ENCODE data around the gene CARD10.

Gene CARD10

DNA sequence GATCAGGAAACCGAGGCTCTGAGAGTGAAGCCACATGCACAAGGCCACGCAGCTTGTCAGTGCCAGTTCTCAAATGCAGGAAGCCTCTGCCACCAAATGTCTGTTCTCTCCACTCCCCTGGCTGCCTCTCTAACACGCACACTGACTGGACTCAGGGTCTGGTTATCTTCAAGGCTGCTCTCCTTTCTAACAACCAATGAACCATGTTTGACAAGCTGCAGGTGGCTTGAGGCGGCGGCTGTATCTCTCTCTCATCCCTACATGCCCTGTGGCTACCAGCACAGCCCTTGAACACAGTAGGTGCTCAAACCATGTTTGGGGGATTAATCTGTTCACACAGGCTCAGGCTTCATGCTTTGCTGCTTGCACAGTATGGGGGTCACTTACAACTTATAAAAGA lies 56.8 kb downstream of the CARD10 start:
- DNase-seq: no peak

DNA sequence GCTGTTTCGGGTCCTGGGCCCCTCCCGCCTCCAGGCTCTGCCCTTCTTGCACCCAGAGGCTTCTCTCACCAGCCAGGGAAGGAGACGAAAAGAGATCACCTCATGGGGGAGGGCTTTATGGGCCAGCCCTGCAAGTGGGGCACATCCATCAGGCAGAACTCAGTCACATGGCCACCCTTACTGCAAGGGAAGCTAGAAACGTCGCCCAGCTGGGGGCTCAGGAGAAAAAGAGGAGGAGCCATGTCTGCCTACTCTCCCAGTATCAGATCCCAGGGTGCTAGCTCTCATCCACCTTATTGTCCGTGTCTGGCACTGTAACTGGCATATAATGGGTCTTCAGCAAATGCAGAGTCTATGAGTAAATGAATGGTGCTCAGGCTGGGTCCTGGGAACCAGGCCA lies 57.3 kb downstream of the CARD10 start:
- no peak for DNase-seq

DNA sequence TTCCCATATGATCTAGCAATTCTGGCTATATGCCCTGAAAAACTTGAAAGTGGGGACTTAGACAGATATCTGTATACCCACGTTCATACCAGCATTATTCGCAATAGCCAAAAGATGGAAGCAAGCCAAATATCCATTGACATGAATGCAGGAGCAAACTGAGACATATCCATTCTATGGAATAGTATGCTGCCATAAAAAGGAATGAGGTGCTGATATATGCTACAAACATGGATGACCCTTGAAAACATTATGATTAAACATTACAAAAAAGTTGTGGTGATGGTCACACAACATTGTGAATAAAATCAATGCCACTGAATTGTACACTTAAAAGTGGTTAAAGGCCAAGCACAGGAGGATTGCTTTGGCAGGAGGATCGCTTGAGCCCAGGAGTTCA lies 58.5 kb downstream of the CARD10 start:
- no peak for DNase-seq

DNA sequence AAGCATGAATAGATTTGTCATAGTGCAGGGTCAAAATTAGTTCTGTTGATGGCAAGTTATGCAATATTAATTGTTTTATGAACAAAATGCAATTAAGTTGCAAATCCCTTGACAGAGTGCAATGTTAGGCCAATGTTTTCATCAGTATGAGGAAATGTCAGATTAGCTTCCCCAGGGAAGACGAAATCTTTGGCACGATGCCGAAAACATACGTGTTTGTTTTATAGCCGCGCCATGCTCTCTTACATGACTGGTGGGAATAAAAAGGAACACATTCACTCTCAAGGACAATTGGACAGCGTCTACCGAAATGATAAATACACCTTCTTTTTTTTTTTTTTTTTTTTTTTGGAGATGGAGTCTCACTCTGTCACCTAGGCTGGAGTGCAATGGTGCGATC lies 60.0 kb downstream of the CARD10 start:
- no peak for DNase-seq

DNA sequence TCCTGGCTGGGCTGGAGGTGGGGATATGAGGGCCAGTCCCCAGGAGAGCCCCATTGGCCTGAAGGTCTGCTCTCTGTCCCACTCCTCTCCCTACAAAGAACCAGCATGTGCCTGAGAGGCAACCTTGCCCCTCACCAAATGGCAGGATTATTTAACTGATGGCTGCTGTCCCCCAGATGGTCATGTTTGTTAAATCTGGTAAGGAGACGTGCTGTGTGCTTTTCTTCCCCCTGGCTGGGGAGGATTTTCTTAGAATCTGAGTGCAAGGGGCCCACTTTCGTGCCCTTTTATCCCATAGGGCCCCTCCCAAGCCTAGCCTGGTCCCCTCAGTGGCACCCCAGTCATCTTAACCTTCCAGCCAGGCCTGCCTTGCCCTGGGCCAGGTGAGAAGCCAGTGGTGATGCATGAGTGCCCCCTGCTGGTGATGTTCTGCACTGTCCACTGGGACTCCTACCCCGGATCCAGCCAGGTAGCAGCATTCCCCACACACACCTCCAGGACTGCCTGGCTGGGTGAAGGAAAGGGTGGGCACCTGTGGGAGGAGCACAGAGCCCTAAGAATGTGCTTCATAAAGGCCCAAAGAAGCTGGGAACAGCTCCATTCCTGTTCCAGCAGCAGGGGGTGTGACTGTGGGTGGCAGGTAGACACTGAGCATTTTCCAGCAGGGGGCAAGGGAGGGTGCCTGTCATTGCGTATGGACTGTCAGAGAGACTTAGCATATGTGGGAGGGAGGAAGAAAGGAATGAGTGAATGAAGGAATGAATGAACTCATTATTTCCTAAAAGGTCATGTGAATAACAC lies 61.9 kb downstream of the CARD10 start:
- DNase-seq: peak; percentile 61

DNA sequence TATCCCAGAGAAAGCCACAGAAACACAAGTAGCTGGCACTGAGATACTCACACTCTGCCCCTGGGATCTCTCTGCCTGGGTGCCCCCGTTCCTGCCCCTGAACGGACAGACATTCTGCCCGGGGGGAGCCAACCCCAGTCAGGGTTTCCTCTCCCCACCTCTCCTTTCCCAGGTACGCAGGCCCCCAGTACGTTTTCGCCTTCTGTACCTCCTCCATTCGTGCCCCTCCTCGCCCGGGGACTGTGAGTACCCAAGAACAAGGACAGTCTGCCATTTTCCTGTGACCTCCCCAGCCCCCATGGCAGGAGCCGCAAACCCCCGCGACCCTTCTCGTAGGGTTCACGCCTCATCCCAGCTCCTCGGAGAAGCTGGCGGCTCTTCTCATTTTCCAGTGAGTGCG lies 62.9 kb downstream of the CARD10 start:
- DNase-seq: no peak

DNA sequence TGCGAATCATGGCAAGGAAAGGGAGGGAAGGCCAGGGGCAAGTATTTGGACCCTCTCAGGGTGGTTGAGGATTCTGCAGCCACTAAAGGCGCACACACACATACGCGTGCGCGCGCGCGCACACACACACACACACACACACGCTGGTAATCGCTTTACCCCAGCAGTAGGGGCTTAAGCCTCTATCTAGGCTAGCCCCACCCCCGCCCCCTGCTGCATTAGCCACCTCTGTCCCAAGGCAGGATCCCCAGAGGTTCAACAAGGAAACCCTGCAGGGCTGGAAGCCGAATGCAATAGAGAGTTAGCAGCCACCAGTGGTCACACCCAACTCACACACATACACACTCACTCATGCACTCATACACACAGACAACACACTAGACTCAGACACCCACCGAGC lies 63.3 kb downstream of the CARD10 start:
- DNase-seq: no peak

DNA sequence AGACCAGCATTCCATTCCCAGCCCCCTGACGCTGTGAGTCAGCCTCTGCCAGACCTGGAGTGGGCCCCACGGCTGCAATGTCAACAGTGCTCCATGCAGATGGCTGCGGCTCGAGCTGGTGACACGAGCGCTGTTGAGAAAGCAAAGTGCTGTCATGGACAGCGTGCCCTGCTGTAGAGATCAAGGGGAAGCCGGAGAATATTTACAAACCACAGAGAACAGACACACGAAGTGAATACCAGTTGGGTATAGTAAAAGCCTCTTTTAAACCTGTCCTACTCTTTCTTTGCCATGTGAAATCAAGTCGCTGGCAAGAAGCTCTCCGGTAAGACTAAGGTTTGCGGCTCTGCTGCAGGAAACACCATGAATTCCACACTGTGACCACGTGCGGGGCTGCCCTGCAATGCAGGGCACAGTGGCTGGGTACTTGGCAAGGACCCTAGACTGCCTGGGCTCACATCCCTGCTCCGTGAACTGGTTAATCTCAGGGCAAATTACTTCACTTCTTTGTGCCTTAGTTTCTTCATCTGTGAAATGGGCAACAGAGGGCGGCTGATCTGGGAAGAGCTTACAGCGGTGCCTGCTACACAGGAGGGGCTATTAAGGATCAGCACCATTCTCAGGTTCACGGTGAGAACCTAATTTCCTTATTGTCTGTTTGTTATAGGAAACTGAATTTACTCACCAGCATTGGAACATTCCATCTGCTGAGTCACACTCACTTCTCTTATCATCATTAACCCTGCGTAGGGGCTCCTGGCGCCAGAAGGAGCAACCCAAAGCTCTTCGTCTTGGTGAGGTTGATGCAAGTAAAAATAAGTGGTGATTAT lies 64.1 kb downstream of the CARD10 start:
- DNase-seq: peak; percentile 88

DNA sequence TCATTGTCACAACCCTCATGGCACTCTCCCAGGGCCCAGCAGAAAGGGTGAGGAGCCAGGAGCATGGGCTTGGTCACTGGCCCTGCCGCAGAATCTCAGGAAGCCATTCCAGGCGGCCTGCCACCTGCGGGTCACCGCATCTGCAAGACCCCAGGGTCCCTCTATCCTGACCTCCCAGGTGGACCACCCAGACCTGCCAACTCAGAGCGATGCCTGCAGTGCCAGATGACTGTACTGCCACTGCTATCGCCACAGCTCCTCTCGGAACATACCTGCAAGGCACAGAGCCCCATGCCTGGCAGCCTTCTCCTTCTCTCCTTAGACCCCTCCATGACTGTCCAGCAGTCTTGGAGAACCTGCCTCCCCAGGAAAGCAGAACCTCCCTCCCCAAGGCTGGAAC lies 65.5 kb downstream of the CARD10 start:
- DNase-seq: no peak

DNA sequence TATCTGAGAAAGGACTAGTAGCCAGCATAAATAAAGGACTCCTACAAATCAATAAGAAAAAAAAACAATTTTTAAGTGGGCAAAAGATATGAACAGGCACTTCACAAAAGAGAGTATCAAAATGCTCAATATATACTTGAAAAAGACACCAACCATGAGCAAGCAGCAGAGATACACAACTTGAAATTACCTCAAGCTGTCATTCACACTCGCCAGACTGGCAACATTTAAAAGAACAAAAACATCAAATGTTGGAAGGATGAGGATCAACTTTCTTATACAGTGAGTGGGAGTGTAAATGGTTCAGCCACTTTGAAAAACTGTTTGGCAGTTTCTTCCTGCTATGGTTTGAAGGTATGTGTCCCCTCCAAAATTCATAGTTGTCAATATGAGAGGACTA lies 68.0 kb downstream of the CARD10 start:
- no peak for DNase-seq

DNA sequence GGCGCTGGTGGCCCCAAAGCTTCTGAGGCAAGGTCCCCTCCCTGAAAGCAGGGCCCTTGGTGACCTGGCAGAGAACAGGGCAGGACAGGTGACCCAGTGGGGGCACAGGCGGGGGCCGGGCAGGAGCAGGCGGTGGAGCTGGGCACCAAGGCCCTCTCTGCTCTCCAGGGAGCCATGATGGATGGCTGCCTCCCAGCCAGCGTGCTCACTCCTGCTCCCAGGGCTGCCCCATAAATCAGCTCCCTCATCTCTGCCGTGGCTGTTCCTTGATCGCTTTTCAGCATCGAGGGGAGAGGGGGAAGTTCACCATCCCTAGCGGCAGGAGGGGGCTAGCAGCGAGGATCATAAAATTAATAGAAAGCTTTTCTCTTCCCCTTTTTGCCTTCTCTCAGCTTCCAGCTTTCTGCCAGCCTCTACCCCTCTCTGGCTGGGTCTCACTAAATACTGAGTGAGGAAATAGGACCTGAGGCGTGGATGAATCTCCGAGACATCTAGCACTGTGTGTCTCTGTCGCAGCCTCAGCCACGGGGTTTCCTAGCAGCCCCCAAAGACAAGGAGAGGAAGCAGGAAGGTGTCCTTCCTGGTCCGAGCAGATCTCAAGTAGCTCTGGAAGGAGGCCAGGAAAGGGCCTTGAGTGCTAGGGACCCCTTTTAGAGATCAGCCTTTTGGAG lies 69.7 kb downstream of the CARD10 start:
- DNase-seq: no peak

DNA sequence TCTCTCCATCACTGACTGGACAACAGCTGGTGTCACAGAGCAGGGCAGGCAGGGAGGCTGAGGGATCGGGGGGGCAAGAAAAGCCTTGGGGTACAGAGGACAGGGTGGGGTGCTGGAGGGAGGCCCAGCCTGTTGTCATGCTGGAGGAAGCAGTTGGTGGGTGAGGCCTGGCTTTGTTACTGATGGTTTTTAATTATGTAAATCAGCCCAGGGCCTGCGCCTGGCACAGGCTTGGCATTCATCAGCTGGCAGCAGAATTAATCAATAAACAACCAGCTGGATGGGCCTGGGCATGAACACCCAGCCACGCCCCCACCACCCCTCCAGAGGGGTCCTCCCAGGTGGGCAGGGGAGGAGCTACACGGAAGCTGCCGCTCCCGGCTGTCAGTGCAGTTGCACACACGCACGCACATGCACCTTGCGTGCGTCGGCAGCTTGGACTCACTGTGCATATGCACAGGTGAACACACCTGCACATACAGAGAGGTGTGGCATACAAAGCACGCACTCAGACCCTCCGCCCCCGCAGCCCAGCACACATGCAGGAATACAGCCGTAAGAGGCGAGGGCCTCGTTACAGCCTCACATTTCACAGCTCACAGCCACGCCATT lies 70.6 kb downstream of the CARD10 start:
- DNase-seq: no peak

DNA sequence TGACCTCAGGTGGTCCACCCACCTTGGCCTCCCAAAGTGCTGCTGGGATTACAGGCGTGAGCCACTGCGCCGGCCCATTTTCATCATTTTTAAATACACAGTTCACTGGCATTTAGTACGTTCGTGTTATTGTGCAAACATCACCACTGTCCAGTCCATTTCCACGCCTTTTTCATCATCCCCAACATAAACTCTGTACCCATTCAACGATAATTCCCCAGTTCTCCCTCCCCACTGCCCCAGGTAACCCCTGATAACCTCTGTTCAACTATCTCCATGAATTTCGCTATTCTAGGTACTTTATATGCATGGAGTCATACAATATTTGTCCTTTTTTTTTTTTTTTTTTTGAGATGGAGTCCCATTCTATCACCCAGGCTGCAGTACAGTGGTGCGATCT lies 73.7 kb downstream of the CARD10 start:
- no peak for DNase-seq

DNA sequence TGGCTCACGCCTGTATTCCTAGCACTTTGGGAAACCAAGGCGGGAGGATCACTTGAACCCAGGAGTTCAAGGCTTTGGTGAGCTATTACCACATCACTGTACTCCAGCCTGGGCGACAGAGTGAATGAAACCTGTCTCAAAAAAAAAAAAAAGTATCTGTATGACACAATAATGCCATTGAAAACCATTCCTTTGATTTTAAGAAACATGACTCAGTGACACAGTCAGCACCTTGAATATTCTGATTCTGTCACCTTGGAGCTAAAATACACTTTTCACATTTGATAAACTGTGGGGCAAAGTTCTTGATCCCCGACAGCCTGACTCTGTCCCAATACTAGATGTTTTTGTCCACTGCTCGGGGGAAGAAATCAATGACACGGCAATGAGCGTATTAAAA lies 75.2 kb downstream of the CARD10 start:
- no peak for DNase-seq

DNA sequence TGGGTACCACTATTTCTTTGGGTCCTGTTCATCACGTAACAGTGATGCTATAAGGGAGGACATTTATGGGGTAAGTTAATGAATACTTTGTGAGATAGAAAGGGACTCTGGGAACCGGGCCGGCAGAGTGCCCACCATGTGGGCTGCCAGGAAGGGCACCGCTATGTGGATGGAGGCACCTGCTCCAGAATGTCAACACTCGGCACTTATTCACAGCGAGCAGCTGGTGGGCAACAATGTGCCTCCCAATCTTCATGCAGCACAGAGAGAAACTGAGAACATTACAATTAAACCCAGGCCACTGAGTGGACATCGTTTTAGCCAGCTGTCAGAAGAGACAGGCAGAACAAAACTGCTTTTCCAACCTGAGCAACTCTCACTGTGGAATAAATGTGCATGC lies 76.1 kb downstream of the CARD10 start:
- no peak for DNase-seq

DNA sequence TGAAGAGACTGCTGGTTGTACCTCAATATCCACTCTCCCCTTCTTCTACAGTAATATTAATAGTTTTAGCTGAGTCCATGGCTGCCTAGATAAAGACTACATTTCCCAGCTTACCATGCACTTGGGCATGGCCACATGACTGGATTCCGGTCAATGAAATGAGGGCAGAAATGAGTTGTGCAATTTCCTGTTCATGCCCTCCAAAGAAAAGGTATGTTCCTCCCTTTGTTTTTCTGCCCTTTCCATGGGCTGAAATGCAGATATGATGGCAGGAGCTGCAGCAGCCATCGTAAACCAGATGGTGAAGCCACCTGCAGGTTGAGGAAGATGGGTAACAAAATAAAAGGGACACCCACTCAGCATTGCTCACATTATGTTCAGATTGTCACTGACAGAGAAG lies 76.7 kb downstream of the CARD10 start:
- peak; percentile 10 for DNase-seq

DNA sequence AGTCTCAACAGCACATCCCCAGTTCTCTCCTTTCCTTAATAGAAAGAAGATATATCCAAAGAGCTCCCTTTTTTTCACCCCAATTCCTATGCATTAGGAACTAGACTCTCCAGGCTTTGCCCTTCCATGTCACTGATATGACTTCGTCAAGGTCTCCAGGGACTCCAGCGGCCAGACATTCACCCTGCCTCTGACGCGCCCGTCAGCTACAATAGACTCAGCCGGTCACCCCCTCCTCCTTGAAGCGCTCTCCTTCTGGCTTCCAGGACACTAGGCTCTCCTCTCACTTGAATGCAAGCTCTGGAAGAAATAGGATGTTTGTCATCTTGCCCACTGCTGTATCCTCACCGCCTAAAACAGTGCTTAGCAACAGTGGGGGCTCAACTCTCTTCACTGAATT lies 77.1 kb downstream of the CARD10 start:
- DNase-seq: no peak

DNA sequence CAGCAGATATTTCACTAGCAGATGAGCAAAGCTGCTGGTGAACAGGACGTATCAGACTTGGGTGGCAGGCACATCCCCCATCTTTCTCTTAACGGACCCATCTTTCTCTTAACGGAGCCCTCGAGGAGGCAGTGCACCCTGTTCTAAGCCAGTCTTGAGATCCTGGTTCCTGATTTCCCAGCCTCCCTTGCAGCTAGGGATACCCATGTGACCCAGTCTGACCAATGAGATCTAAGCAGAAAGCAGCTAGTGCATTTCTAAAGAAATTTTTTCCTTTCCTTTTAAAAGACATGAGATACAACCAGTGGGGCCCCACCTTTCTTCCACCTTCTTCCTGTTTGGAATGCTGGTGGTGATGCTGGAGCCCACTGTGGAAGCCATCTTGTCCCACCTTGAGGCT lies 78.3 kb downstream of the CARD10 start:
- no peak for DNase-seq
